NCI-H1048 (cell line): Measurements from ENCODE around the gene PKD2L2.
"Not testable (repeated sequence)": the region's sequence is repeated elsewhere in the genome, so short reads cannot be mapped to it uniquely, and the experiment has no call there.

Experiments
- DNase-seq: peaks from one replicate; lab custom pipeline; 2025; lab: John Stamatoyannopoulos, UW

The PKD2L2 gene

DNA sequence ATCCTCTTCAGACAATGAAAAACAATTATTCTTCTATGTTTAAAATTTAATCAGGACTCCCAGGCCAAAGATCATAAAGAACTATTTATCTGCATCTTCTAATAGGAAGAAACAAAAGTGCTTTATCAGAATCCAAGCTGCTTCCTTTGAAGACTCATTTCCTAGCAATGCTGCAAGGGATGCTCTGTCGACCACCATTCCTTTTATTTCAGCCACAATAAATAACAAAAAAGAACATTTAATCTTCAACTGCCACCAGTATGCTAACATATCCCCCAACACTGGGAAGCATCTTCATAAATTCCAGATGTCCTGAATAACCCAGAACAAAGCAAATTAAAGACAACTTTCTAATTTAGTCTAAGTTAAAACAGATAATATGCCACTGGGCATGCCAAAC is 68.7 kb downstream of the PKD2L2 start:
- no peak for DNase-seq

DNA sequence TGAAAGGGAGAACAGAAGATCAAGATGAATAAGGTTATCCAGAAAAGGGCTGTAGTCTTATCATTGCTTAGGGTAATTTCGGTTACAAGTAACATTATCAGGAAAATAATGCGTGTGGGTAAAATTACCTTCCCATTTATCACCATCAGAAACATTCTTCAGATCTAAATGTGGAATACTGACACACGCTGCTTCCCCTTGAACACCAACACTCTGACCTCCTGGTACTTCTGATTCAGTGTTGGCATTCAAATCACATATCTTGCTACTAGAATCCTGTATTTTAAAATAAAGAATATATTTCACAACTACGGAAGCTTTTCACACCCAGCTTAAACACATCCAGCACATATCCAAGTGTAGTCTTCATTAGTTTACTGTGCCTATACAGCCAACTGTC is 70.2 kb downstream of the PKD2L2 start:
- DNase-seq = no peak

DNA sequence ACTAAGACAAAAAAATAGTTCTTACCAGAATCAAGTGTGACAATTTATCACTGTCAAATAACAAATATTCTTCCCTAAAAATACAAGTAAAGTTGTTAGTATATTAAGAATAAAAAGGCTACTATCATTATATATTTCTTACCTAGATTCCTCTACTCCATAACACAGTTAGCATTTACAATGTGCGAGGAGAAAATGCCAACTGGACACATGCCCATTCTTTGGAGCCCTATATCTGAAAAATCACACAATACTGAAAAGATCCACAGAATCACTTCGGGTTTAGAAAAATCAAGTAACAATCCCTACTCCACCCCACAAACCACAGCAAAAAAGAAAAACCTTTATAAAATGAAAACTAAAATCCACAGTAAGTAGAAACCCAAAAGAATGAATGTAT is 70.9 kb downstream of the PKD2L2 start:
- DNase-seq = no peak

DNA sequence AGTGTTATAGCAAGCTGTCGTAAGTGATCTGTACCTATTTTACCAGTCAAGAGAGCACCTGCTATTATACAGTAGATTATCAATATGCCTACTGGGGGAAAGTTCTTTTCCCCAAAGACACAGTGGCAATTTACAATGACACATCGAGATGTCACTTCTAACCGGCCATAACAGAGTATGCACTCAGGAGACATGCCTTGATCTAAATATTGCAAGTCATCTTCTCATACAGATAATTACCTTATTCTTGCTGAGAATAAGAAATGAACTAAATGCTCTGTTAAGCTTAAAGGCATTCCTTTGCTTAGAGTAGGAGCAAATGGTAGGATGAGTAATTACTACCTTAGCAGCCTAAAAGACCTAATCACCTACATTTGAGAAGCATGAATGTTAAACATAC is 71.6 kb downstream of the PKD2L2 start:
- no peak for DNase-seq

DNA sequence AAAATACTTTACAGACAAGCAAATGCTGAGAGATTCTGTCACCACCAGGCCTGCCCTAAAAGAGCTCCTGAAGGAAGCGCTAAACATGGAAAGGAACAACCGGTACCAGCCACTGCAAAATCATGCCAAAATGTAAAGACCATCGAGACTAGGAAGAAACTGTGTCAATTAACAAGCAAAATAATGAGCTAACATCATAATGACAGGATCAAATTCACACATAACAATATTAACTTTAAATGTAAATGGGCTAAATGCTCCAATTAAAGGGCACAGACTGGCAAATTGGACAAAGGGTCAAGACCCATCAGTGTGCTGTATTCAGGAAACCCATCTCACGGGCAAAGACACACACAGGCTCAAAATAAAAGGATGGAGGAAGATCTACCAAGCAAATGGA is 81.1 kb downstream of the PKD2L2 start:
- not testable (repeated sequence) for DNase-seq

DNA sequence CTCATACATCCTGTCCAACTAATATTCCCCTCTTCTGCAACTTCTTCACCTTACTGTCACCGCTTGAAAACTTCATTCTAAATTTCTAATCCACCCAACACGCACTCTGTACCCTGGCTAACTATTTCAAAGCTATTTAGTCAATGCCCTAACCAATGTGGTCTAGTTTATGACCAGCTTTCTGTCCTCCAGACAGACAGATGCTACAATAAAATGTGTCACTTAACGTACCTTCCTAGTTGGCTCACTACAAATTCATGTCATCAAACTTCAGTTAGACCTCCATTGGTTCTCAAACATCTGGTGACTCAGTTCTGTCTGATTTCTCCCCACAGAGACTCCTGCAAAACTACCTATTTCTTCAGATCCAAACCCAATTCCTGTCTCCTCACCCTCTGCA is 86.0 kb downstream of the PKD2L2 start:
- no peak for DNase-seq

DNA sequence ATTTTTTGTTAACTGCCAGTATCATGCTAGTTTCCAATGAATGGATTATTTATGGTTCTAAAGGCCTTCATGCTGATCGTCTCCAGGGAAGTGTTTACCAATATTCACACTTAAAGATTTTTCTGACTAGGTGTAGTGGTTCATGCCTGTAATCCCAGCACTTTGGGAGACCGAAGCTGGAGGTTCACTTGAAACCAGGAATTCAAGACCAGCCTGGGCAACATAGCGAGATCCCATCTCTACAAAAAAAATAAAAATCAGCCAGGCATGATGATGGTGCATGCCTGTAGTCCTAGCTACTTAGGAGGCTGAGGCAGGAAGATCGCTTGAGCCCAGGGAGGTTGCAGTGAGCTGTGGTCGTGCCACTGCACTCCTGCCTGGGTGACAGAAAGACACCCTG is 100.2 kb downstream of the PKD2L2 start:
- no peak for DNase-seq
